HepG2 (cell line): ENCODE results near the gene SELPLG. TPM values are rescaled to one million over a fixed set of nuclear protein-coding genes. Genes with fewer than 3 reads are reported as not detected.
A peak's percentile ranks its signal among the peaks of the same experiment; 100 is the strongest.

ENCODE experiments used
- ADNP ChIP-seq: sonication (generic); formaldehyde crosslinking; IDR thresholded peaks from 2 replicates; pipeline ENCODE4 v1.4.0; 2020; ENCODE audit warnings: missing genetic modification reagents
- CREM ChIP-seq, 2 experiments: sonication (generic) in 1 of 2; formaldehyde crosslinking in 1 of 2; IDR thresholded peaks; 2 replicates each; pipeline versions ENCODE4 v1.4.0 to v1.6.1; 2016 to 2020; ENCODE audit warnings: antibody characterized with exemption in 1 of 2, mild to moderate bottlenecking in 1 of 2, missing genetic modification reagents in 1 of 2
- DPF2 ChIP-seq: sonication (generic); formaldehyde crosslinking; IDR thresholded peaks from 2 replicates; pipeline ENCODE4 v1.4.0; 2020; ENCODE audit warnings: mild to moderate bottlenecking, low read depth, missing genetic modification reagents, borderline replicate concordance
- ELF3 ChIP-seq: IDR thresholded peaks from 2 replicates; pipeline ENCODE4 v1.6.1; 2016; ENCODE audit warnings: missing genetic modification reagents, missing compliant biosample characterization
- ETV5 ChIP-seq: IDR thresholded peaks from 2 replicates; pipeline ENCODE4 v1.6.1; 2018; ENCODE audit warnings: missing biosample characterization, missing genetic modification reagents, inconsistent platforms, borderline replicate concordance
- FOXA1 ChIP-seq, 2 experiments: fragments of 450-650 bp in 1 of 2; sonication (generic) in 1 of 2; formaldehyde crosslinking in 1 of 2; IDR thresholded peaks; 2 replicates each; pipeline versions ENCODE4 v1.4.0 to v1.6.1; 2016 to 2020; ENCODE audit warnings: missing genetic modification reagents in 1 of 2
- FOXO1 ChIP-seq: sonication (generic); formaldehyde crosslinking; IDR thresholded peaks from 2 replicates; pipeline ENCODE4 v1.4.0; 2020; ENCODE audit warnings: missing genetic modification reagents
- HOXA5 ChIP-seq: sonication (generic); formaldehyde crosslinking; IDR thresholded peaks from 2 replicates; pipeline ENCODE4 v1.4.0; 2020; ENCODE audit warnings: missing genetic modification reagents
- IRX3 ChIP-seq: sonication (generic); formaldehyde crosslinking; IDR thresholded peaks from 2 replicates; pipeline ENCODE4 v1.8.1; 2023; ENCODE audit warnings: mild to moderate bottlenecking, low read depth, missing genetic modification reagents, borderline replicate concordance
- JUN ChIP-seq: sonication (generic); formaldehyde crosslinking; IDR thresholded peaks from 2 replicates; pipeline ENCODE4 v1.4.0; 2020; ENCODE audit warnings: mild to moderate bottlenecking, missing genetic modification reagents
- MAFK ChIP-seq, 2 experiments: IDR thresholded peaks in 1 of 2; conservative IDR thresholded peaks in 1 of 2; 2 replicates each; pipeline ENCODE4 v1.6.1; 2011; ENCODE audit warnings: improper control_type of control experiment in 2 of 2, low read length in 2 of 2
- PHF21A ChIP-seq: sonication (generic); formaldehyde crosslinking; IDR thresholded peaks from 2 replicates; pipeline ENCODE4 v1.5.0; 2020; ENCODE audit warnings: mild to moderate bottlenecking, missing genetic modification reagents
- PRPF4 ChIP-seq: fragments of 200-400 bp; formaldehyde crosslinking; IDR thresholded peaks from 2 replicates; pipeline ENCODE4 v1.6.1; 2016; ENCODE audit warnings: low read length, low read depth; ENCODE audit not compliant: poor library complexity, severe bottlenecking
- THAP11 ChIP-seq: IDR thresholded peaks from 2 replicates; pipeline ENCODE4 v1.6.1; 2016; ENCODE audit warnings: missing biosample characterization, missing genetic modification reagents
- XRCC5 ChIP-seq: fragments of 200-400 bp; formaldehyde crosslinking; optimal IDR thresholded peaks from 2 replicates; pipeline ENCODE3; 2017; ENCODE audit warnings: mild to moderate bottlenecking, low read length
- ZFX ChIP-seq: sonication (generic); formaldehyde crosslinking; IDR thresholded peaks from 2 replicates; pipeline ENCODE4 v1.4.0; 2020; ENCODE audit warnings: mild to moderate bottlenecking, low read depth, missing genetic modification reagents, moderate library complexity
- ZNF12 ChIP-seq: sonication (generic); formaldehyde crosslinking; IDR thresholded peaks from 2 replicates; pipeline ENCODE4 v1.5.0; 2020; ENCODE audit warnings: missing genetic modification reagents
- ZNF205 ChIP-seq: IDR thresholded peaks from 2 replicates; pipeline ENCODE4 v1.6.1; 2018; ENCODE audit warnings: missing biosample characterization, missing genetic modification reagents
- ZNF605 ChIP-seq: sonication (generic); formaldehyde crosslinking; IDR thresholded peaks from 2 replicates; pipeline ENCODE4 v1.8.0; 2022; ENCODE audit warnings: mild to moderate bottlenecking, missing genetic modification reagents
- ZNF776 ChIP-seq: sonication (generic); formaldehyde crosslinking; IDR thresholded peaks from 2 replicates; pipeline ENCODE4 v1.4.0; 2020; ENCODE audit warnings: mild to moderate bottlenecking, missing genetic modification reagents
- ZSCAN22 ChIP-seq: sonication (generic); formaldehyde crosslinking; IDR thresholded peaks from 2 replicates; pipeline ENCODE4 v1.4.0; 2020; ENCODE audit warnings: mild to moderate bottlenecking, missing genetic modification reagents
- polyA plus RNA-seq, 8 experiments: library from polyadenylated mRNA; depleted of rRNA in 3 of 8; stranded (reverse) in 7 of 8; unstranded in 1 of 8; fragments of >200 nt; fragmentation: Illumina TruSeq in 4 of 8; extraction: Trizol in 4 of 8; gene quantifications; 2 replicates each; pipeline versions ENCODE4 v1.2.1 to v1.2.3, GENCODE V29; 2011 to 2016; ENCODE audit warnings: low read depth in 4 of 8, missing spikeins in 1 of 8, mixed read lengths in 1 of 8; ENCODE audit not compliant: insufficient read depth in 1 of 8
- total RNA-seq, 5 experiments: library from RNA; depleted of rRNA; stranded (reverse); fragments of >200 nt; fragmentation: Illumina TruSeq; extraction: Trizol; gene quantifications; 2 replicates each; pipeline ENCODE4 v1.2.3, GENCODE V29; 2016; ENCODE audit warnings: low read depth in 1 of 5
- TF ChIP-seq, protein P1 (sequence below): sonication (generic); formaldehyde crosslinking; IDR thresholded peaks from 2 replicates; pipeline ENCODE4 v1.8.0; 2022; ENCODE audit warnings: mild to moderate bottlenecking, missing genetic modification reagents; ENCODE audit not compliant: insufficient replicate concordance
- TF ChIP-seq, protein P2 (sequence below): IDR thresholded peaks from 2 replicates; pipeline ENCODE4 v1.6.1; 2016; ENCODE audit warnings: low read depth, control low read depth
- TF ChIP-seq, protein P3 (sequence below): sonication (generic); formaldehyde crosslinking; IDR thresholded peaks from 2 replicates; pipeline ENCODE4 v1.5.0; 2020; ENCODE audit warnings: missing genetic modification reagents
- TF ChIP-seq, protein P4 (sequence below): sonication (generic); formaldehyde crosslinking; IDR thresholded peaks from 2 replicates; pipeline ENCODE4 v1.4.0; 2020; ENCODE audit warnings: missing genetic modification reagents

Gene SELPLG
- total and polyA plus RNA-seq, 2 of the 13 experiments (the other 11 are each of a cell fraction or from before 2014, with no cell fraction given): 0.12 TPM; not detected in 1

DNA sequence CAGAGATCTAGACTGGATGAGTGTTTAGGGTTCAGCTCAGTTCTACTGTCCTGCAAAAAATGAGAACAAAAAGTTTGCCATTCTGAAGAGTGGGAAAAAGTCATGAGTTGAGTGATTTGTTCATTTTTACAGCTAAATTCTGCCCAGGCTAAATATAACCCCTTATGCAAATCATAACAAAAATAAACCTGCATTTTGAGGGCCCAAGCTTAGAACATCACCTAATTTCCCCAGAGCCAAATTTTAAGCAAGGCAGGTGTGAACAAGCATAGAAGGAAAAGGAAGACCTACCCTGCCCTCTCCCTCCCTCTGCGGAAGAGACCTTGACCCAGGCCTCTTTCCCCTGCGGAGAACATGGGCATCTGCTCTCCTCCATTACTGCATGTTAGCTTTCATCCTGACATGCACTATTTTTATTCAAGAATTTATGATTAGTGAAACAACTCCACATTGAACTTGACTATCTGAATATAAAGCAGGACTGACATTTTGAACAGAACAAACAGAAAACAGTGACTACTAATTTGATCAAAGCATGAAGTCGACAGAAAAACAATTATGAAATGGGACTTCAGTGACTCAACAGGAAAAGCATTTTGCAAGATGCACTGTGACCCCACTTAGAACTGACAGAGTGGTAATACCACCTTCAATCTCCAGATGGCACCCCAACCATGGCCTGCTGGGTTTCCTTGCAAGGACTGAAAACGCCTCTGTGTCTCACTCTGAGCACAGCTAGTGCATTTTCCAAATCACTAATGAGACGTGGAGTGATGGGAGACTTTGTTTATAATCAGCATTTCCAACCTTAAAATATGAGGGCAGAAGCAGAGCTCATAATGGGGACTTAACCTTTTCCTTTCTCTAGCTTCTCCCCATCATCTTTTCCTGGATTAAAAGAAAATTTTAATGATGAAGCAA is 30.9 kb upstream of the SELPLG start (continued):
- TF ChIP-seq ELF3 (CRISPR knock-in tag) (peak; percentile 76), ZNF205 (CRISPR knock-in tag) (0 out of 2 replicates have a peak, but pooled peaks have one; percentile 21), ZNF605 (CRISPR knock-in tag) (peak; percentile 21; the same call in 1 of the 2 replicates), ZNF12 (CRISPR knock-in tag) (0 out of 2 replicates have a peak, but pooled peaks have one; percentile 44), PRPF4 (no peak), ZFX (CRISPR knock-in tag) (peak; percentile 53), ZSCAN22 (no peak), ETV5 (peak; percentile 82; the same call in 1 of the 2 replicates), XRCC5 (peak; percentile 68), FOXA1 (IDR thresholded peaks at IDR 0.05) (no peak), FOXA1 (CRISPR knock-in tag; IDR thresholded peaks at IDR 0.05) (peak; percentile 14; the same call in 1 of the 2 replicates), JUN (CRISPR knock-in tag) (peak; percentile 81), HOXA5 (CRISPR knock-in tag) (0 out of 2 replicates have a peak, but pooled peaks have one; percentile 29), PHF21A (CRISPR knock-in tag) (peak; percentile 54), ADNP (CRISPR knock-in tag) (no peak), CREM (IDR thresholded peaks at IDR 0.05) (peak; percentile 43; the same call in 1 of the 2 replicates), CREM (CRISPR knock-in tag; IDR thresholded peaks at IDR 0.05) (no peak), ZNF776 (CRISPR knock-in tag) (no peak), DPF2 (CRISPR knock-in tag) (peak; percentile 65; the same call in 1 of the 2 replicates), IRX3 (no peak), THAP11 (CRISPR knock-in tag) (peak; percentile 67), MAFK (conservative IDR thresholded peaks at IDR 0.05 in 1 of 2, IDR thresholded peaks at IDR 0.05 in 1 of 2; ENCODE audit: low read length in 2 of 2) (peak; percentile 25 to 44; a peak in 2 of 4 replicates), FOXO1 (peak; percentile 54; the same call in 1 of the 2 replicates)
- TF ChIP-seq, protein P1, sequence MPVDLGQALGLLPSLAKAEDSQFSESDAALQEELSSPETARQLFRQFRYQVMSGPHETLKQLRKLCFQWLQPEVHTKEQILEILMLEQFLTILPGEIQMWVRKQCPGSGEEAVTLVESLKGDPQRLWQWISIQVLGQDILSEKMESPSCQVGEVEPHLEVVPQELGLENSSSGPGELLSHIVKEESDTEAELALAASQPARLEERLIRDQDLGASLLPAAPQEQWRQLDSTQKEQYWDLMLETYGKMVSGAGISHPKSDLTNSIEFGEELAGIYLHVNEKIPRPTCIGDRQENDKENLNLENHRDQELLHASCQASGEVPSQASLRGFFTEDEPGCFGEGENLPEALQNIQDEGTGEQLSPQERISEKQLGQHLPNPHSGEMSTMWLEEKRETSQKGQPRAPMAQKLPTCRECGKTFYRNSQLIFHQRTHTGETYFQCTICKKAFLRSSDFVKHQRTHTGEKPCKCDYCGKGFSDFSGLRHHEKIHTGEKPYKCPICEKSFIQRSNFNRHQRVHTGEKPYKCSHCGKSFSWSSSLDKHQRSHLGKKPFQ: peak; percentile 83
- TF ChIP-seq, protein P2, sequence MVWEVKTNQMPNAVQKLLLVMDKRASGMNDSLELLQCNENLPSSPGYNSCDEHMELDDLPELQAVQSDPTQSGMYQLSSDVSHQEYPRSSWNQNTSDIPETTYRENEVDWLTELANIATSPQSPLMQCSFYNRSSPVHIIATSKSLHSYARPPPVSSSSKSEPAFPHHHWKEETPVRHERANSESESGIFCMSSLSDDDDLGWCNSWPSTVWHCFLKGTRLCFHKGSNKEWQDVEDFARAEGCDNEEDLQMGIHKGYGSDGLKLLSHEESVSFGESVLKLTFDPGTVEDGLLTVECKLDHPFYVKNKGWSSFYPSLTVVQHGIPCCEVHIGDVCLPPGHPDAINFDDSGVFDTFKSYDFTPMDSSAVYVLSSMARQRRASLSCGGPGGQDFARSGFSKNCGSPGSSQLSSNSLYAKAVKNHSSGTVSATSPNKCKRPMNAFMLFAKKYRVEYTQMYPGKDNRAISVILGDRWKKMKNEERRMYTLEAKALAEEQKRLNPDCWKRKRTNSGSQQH (CRISPR knock-in tag): 0 out of 2 replicates have a peak, but pooled peaks have one; percentile 45
- TF ChIP-seq, protein P3, sequence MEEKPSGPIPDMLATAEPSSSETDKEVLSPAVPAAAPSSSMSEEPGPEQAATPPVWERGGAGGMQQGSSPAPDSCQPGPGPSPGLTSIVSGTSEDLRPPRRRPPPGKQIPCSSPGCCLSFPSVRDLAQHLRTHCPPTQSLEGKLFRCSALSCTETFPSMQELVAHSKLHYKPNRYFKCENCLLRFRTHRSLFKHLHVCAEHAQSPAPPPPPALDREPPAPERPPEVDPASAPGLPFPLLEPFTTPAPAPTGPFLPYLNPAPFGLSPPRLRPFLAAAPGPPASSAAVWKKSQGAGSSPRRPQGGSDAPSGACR (CRISPR knock-in tag): peak; percentile 27; the same call in 1 of the 2 replicates
- TF ChIP-seq, protein P4, sequence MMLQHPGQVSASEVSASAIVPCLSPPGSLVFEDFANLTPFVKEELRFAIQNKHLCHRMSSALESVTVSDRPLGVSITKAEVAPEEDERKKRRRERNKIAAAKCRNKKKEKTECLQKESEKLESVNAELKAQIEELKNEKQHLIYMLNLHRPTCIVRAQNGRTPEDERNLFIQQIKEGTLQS: peak; percentile 65; the same call in 1 of the 2 replicates
